CD4-positive, CD25-positive, alpha-beta regulatory T cell (primary cell): ENCODE measurements around the gene TEDC1. TPM values are rescaled to one million over a fixed set of nuclear protein-coding genes. Genes with fewer than 3 reads are reported as not detected.

Source experiments
- ATAC-seq, 2 donors: fragments of 150-1000 bp; cut with Tn5 transposase; one replicate each; pipeline ENCODE4 v1.10.0; 2021; ENCODE audit warnings: low read depth in 2 of 2, moderate number of reproducible peaks in 2 of 2, moderate library complexity in 1 of 2
- DNase-seq, 3 donors: peaks; one replicate each; pipeline versions ENCODE4 v3.0.0 to v3.0.0-alpha.2; 2012 to 2022; ENCODE audit warnings: mixed read lengths in 1 of 3
- H3K27ac ChIP-seq: one replicate; pipeline ENCODE4 v1.7.0; 2013; ENCODE audit warnings: mild to moderate bottlenecking, low read length; ENCODE audit not compliant: insufficient read depth, poor library complexity, severe bottlenecking
- H3K27me3 ChIP-seq: one replicate; pipeline ENCODE4 v1.7.0; 2013; ENCODE audit warnings: low read length; ENCODE audit not compliant: control insufficient read depth, insufficient read depth
- H3K36me3 ChIP-seq: one replicate; pipeline ENCODE4 v1.7.0; 2013; ENCODE audit warnings: mild to moderate bottlenecking, low read length, moderate library complexity; ENCODE audit not compliant: control insufficient read depth, insufficient read depth
- H3K4me1 ChIP-seq: 2 replicates; pipeline ENCODE4 v1.7.0; 2013; ENCODE audit warnings: mild to moderate bottlenecking, low read length; ENCODE audit not compliant: insufficient read depth, control insufficient read depth, poor library complexity, severe bottlenecking
- H3K4me3 ChIP-seq: one replicate; pipeline ENCODE4 v1.7.0; 2013; ENCODE audit warnings: low read depth, mild to moderate bottlenecking, low read length, moderate library complexity
- H3K9me3 ChIP-seq, 2 experiments: 1 replicate in 1 of 2; 2 replicates in 1 of 2; pipeline ENCODE4 v1.7.0; 2013; ENCODE audit warnings: low read length in 2 of 2, mild to moderate bottlenecking in 1 of 2, moderate library complexity in 1 of 2; ENCODE audit not compliant: control insufficient read depth in 2 of 2
- H3K27ac Mint-ChIP-seq, 3 donors: one replicate each; pipeline ENCODE4 v1.8.0; 2020 to 2022; ENCODE audit warnings: mild to moderate bottlenecking in 3 of 3, mixed read lengths in 3 of 3, moderate library complexity in 2 of 3
- H3K27me3 Mint-ChIP-seq: one replicate; pipeline ENCODE4 v1.8.0; 2022; ENCODE audit warnings: mild to moderate bottlenecking, mixed read lengths
- H3K36me3 Mint-ChIP-seq: one replicate; pipeline ENCODE4 v1.8.0; 2020; ENCODE audit warnings: mixed read lengths
- H3K4me1 Mint-ChIP-seq, 4 donors: one replicate each; pipeline ENCODE4 v1.8.0; 2020 to 2022; ENCODE audit warnings: mixed read lengths in 4 of 4, mild to moderate bottlenecking in 1 of 4
- H3K4me3 Mint-ChIP-seq, 4 donors: one replicate each; pipeline ENCODE4 v1.8.0; 2020 to 2022; ENCODE audit warnings: mild to moderate bottlenecking in 4 of 4, mixed read lengths in 4 of 4, moderate library complexity in 3 of 4
- H3K9me3 Mint-ChIP-seq, 7 donors: one replicate each; pipeline ENCODE4 v1.8.0; 2020 to 2022; ENCODE audit warnings: mixed read lengths in 7 of 7, mild to moderate bottlenecking in 3 of 7, moderate library complexity in 2 of 7
- polyA plus RNA-seq, 4 donors: library from polyadenylated mRNA; unstranded; fragments of 300-500 nt; fragmentation: Illumina TruSeq; gene quantifications; one replicate each; pipeline ENCODE4 v1.2.3, GENCODE V29; 2021
- total RNA-seq: library from RNA; stranded (reverse); gene quantifications from one replicate; pipeline ENCODE4 v1.2.3, GENCODE V29; 2022

Gene TEDC1
- total and polyA plus RNA-seq, 5 donors from 2014 or later: 5.5 to 118 (median 8.0) TPM

DNA sequence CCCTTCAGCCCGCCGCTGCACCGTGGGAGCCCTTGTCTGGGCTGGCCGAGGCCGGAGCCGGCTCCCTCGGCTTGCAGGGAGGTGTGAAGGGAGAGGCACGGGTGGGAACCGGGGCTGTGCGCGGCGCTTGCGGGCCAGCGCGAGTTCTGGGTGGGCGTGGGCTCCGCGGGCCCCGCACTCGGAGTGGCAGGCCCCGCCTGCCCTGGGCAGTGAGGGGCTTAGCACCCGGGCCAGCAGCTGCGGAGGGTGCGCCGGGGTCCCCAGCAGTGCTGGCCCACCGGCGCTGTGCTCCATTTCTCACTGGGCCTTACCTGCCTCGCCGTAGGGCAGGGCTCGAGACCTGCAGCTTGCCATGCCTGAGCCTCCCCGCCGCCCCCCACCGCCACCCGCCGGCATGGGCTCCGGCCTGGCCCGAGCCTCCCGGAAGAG lies 56.7 kb downstream of the TEDC1 start:
- Mint-ChIP-seq H3K4me1 (no peaks in the 10 kb centered on the region), H3K27ac (no peak overlapping the region), H3K27me3 (peaks cover 10% of the 10 kb centered on the region), H3K36me3 (no peaks in the 10 kb centered on the region), H3K9me3 (peaks cover 0 to 2% (median 0%) of the 10 kb centered on the region in 7 donors), H3K4me3 (no peak overlapping the region)
- Histone ChIP-seq H3K9me3 (peaks cover 0 to 6% of the 10 kb centered on the region in 2 experiments), H3K27me3 (peaks cover 8% of the 10 kb centered on the region), H3K36me3 (no peaks in the 10 kb centered on the region), H3K4me1 (no peaks in the 10 kb centered on the region), H3K27ac (no peak overlapping the region), H3K4me3 (no peak overlapping the region)
- DNase-seq (no peak), ATAC-seq (no peak)

Other genes with a start within 250 kb of the TEDC1 start
- gene BTBD6, start 242.7 kb upstream of the TEDC1 start, total RNA-seq: 39.4 TPM
- 10 to 100 TPM in 2 of 4 donors, 1 to 10 TPM in 2; 4.6 to 17.4 (median 9.0) TPM for gene BTBD6, start 242.7 kb upstream of the TEDC1 start, polyA plus RNA-seq
- 58.9 TPM for gene BRF1, start 190.2 kb upstream of the TEDC1 start, total RNA-seq
- gene BRF1, start 190.2 kb upstream of the TEDC1 start, polyA plus RNA-seq: 1 to 10 TPM; 5.6 to 8.7 (median 7.5) TPM
- gene PACS2, start 176.5 kb upstream of the TEDC1 start, total RNA-seq: 64.0 TPM
- 1 to 10 TPM in 2 of 4 donors, under 1 TPM in 2; 0.72 to 3.4 (median 1.5) TPM for gene PACS2, start 176.5 kb upstream of the TEDC1 start, polyA plus RNA-seq
- gene TEX22, start 92.7 kb upstream of the TEDC1 start, total RNA-seq: 3.1 TPM
- gene TEX22, start 92.7 kb upstream of the TEDC1 start, polyA plus RNA-seq: under 1 TPM; 0.11 to 0.31 (median 0.21) TPM
- 123 TPM for gene MTA1, start 71.4 kb upstream of the TEDC1 start, total RNA-seq
- gene MTA1, start 71.4 kb upstream of the TEDC1 start, polyA plus RNA-seq: 1 to 10 TPM; 2.5 to 3.1 (median 3.0) TPM
- 37.1 TPM for gene CRIP2, start 16.4 kb upstream of the TEDC1 start, total RNA-seq
- 100 to 1,000 TPM in 2 of 4 donors, 10 to 100 TPM in 2; 12.0 to 131 (median 72.9) TPM for gene CRIP2, start 16.4 kb upstream of the TEDC1 start, polyA plus RNA-seq
- 558 TPM for gene CRIP1, start 4.4 kb upstream of the TEDC1 start, total RNA-seq
- gene CRIP1, start 4.4 kb upstream of the TEDC1 start, polyA plus RNA-seq: 1,000 to 10,000 TPM; 1,044 to 2,243 (median 1,681) TPM
- gene TMEM121, start 35.3 kb downstream of the TEDC1 start, total RNA-seq: 1.8 TPM
- gene TMEM121, start 35.3 kb downstream of the TEDC1 start, polyA plus RNA-seq: 1 to 10 TPM; 3.4 to 5.8 (median 4.4) TPM